Activated CD8-positive, alpha-beta T cell treated with anti-CD3 and anti-CD28 coated beads for 36 hours (primary cell): ENCODE results near the gene UBR3. TPM values are rescaled to one million over a fixed set of nuclear protein-coding genes. Genes with fewer than 3 reads are reported as not detected.
"Not testable (repeated sequence)": the region's sequence is repeated elsewhere in the genome, so short reads cannot be mapped to it uniquely, and the experiment has no call there.

ENCODE experiments used
- ATAC-seq: fragments of 200-7000 bp; cut with Tn5 transposase; one replicate; pipeline ENCODE4 v1.10.0; 2021; ENCODE audit warnings: mild to moderate bottlenecking, moderate library complexity
- CTCF ChIA-PET: fragments of 350-600 bp; sonication (Branson Sonifier 250); formaldehyde crosslinking; loops from one replicate; lab custom pipeline; 2021; ENCODE audit warnings: antibody characterized with exemption; lab: Charles Lee
- POLR2A ChIA-PET: fragments of 350-600 bp; sonication (Branson Sonifier 250); formaldehyde crosslinking; loops from one replicate; lab custom pipeline; 2021; ENCODE audit warnings: antibody characterized with exemption; lab: Charles Lee
- DNase-seq: peaks from one replicate; pipeline ENCODE4 v3.0.0-alpha.2; 2020
- H3K27ac Mint-ChIP-seq: one replicate; pipeline ENCODE4 v1.8.0; 2021; ENCODE audit warnings: mild to moderate bottlenecking, mixed read lengths
- H3K27me3 Mint-ChIP-seq: one replicate; pipeline ENCODE4 v1.8.0; 2021; ENCODE audit warnings: mixed read lengths
- H3K36me3 Mint-ChIP-seq: one replicate; pipeline ENCODE4 v1.8.0; 2021; ENCODE audit warnings: low read depth, mixed read lengths
- H3K4me1 Mint-ChIP-seq: one replicate; pipeline ENCODE4 v1.8.0; 2021; ENCODE audit warnings: low read depth, mixed read lengths
- H3K4me3 Mint-ChIP-seq: one replicate; pipeline ENCODE4 v1.8.0; 2021; ENCODE audit warnings: mild to moderate bottlenecking, moderate library complexity, mixed read lengths
- H3K9me3 Mint-ChIP-seq: one replicate; pipeline ENCODE4 v1.8.0; 2021; ENCODE audit warnings: mixed read lengths
- CTCF ChIP-seq: fragments of 200-600 bp; IDR thresholded peaks from one replicate; pipeline ENCODE4 v1.8.0; 2022; ENCODE audit warnings: antibody characterized with exemption, mild to moderate bottlenecking
- intact Hi-C: fragments of 100-400 bp; cut with micrococcal nuclease; formaldehyde crosslinking; loops from one replicate; pipeline ENCODE4 v1.10.0; 2022
- total RNA-seq, 2 experiments: library from RNA; stranded (reverse); gene quantifications; one replicate each; pipeline ENCODE4 v1.2.3, GENCODE V29; 2021

The UBR3 gene
- total RNA-seq, 2 experiments from 2014 or later: 14.0 to 15.7 TPM

GRCh38 chr2:170123593-170123992 lies 296.3 kb downstream of the UBR3 start:
- H3K4me1 Mint-ChIP-seq: no peaks in the 10 kb centered on the region
- H3K9me3 Mint-ChIP-seq: peaks cover 2% of the 10 kb centered on the region
- intact Hi-C loops: no loop called here

GRCh38 chr2:170126138-170126728 lies 299.0 kb downstream of the UBR3 start:
- H3K27me3 Mint-ChIP-seq, H3K9me3 Mint-ChIP-seq, intact Hi-C loops, ATAC-seq, H3K4me1 Mint-ChIP-seq, H3K27ac Mint-ChIP-seq, H3K36me3 Mint-ChIP-seq, H3K4me3 Mint-ChIP-seq, CTCF ChIA-PET, DNase-seq: not testable (repeated sequence)
- POLR2A ChIA-PET: interaction anchor here (0.6 kb wide), 1 partner anchor 179 kb away, joined by 4 read pairs; no protein-coding TSS in a partner anchor

More at GRCh38 chr2:170123593-170123992, 296.3 kb downstream of the UBR3 start:
- H3K27ac Mint-ChIP-seq: no peak overlapping the region
- TF ChIP-seq CTCF: no peak
- ChIA-PET POLR2A (no interaction called here), CTCF (no interaction called here)
- no peak overlapping the region for H3K4me3 Mint-ChIP-seq
- H3K27me3 Mint-ChIP-seq: peaks cover 9% of the 10 kb centered on the region
- ATAC-seq (no peak), DNase-seq (no peak)
- H3K36me3 Mint-ChIP-seq: no peaks in the 10 kb centered on the region

Other genes with a start within 250 kb of the UBR3 start
- 10 to 100 TPM; 54.9 to 62.0 TPM for gene PPIG, start 243.1 kb upstream of the UBR3 start, total RNA-seq
- not detected for gene CFAP210, start 133.0 kb upstream of the UBR3 start, total RNA-seq
- gene PHOSPHO2, start 133.0 kb upstream of the UBR3 start, total RNA-seq: 1 to 10 TPM; 3.2 to 3.9 TPM
- 10 to 100 TPM in 1 of 2 experiments, 1 to 10 TPM in 1; 9.2 to 11.1 TPM for gene KLHL23, start 93.6 kb upstream of the UBR3 start, total RNA-seq
- gene SSB, start 28.6 kb upstream of the UBR3 start, total RNA-seq: 100 to 1,000 TPM; 109 to 114 TPM
- gene METTL5, start 2.5 kb upstream of the UBR3 start, total RNA-seq: 100 to 1,000 TPM; 103 to 111 TPM